ENCODE data around the gene E2F4. TPM values are rescaled to one million over a fixed set of nuclear protein-coding genes. Genes with fewer than 3 reads are reported as not detected.

E2F4 gene
- total and polyA plus RNA-seq, 2 of the 13 experiments (the other 11 are each of a cell fraction or from before 2014, with no cell fraction given) = 84.8 to 91.2 TPM

GRCh38 chr16:67238806-67239470 is 47.0 kb downstream of the E2F4 start:
- TF ChIP-seq ZNF773 (CRISPR knock-in tag; IDR thresholded peaks at IDR 0.05; ENCODE audit: borderline replicate concordance) = no peak
- no peak for TF ChIP-seq CCAR2 (optimal IDR thresholded peaks at IDR 0.05; ENCODE audit: low read depth, low read length)
- no peak for TF ChIP-seq ZNF546 (CRISPR knock-in tag; conservative IDR thresholded peaks at IDR 0.05)
- TF ChIP-seq PCBP1 (IDR thresholded peaks at IDR 0.05; ENCODE audit: borderline replicate concordance, low read depth, low read length) = no peak
- no peak for TF ChIP-seq KDM1A (CRISPR knock-in tag; IDR thresholded peaks at IDR 0.05)
- no peak for TF ChIP-seq DNMT3B (CRISPR knock-in tag; conservative IDR thresholded peaks at IDR 0.05)
- TF ChIP-seq, protein P1, sequence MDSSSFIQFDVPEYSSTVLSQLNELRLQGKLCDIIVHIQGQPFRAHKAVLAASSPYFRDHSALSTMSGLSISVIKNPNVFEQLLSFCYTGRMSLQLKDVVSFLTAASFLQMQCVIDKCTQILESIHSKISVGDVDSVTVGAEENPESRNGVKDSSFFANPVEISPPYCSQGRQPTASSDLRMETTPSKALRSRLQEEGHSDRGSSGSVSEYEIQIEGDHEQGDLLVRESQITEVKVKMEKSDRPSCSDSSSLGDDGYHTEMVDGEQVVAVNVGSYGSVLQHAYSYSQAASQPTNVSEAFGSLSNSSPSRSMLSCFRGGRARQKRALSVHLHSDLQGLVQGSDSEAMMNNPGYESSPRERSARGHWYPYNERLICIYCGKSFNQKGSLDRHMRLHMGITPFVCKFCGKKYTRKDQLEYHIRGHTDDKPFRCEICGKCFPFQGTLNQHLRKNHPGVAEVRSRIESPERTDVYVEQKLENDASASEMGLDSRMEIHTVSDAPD (CRISPR knock-in tag; IDR thresholded peaks at IDR 0.05) = no peak
- no peak for TF ChIP-seq ZBTB7A (CRISPR knock-in tag; IDR thresholded peaks at IDR 0.05)
- TF ChIP-seq ZNF639 (CRISPR knock-in tag; conservative IDR thresholded peaks at IDR 0.05) = no peak
- no peak for TF ChIP-seq CAMTA2 (CRISPR knock-in tag; IDR thresholded peaks at IDR 0.05; ENCODE audit: borderline replicate concordance)
- TF ChIP-seq MLLT10 (CRISPR knock-in tag; IDR thresholded peaks at IDR 0.05) = no peak
- TF ChIP-seq ZNF124 (CRISPR knock-in tag; IDR thresholded peaks at IDR 0.05) = no peak
- WGBS (ENCODE audit: low lambda C conversion rate) = 93% methylated on average over 8 of the region's 9 CpGs
- in situ Hi-C loops (cut with HindIII; ENCODE audit: extremely low pct_ligation_motif_present, low pct_unique_long_range_greater_than_20kb) = no loop called here

More at GRCh38 chr16:67238806-67239470, 47.0 kb downstream of the E2F4 start:
- POLR2A ChIA-PET = interaction anchor here (1.4 kb wide), 1 partner anchor 12 kb away, joined by 3 read pairs; the partner anchor contains the start of gene TMEM208
- H3K79me2 ChIP-seq (ENCODE audit: insufficient read depth, low read length) = no peaks in the 10 kb centered on the region
- CTCF ChIA-PET (ENCODE audit: low intra/inter-chr PET ratio, low total read pairs) = no interaction called here
- no peaks in the 10 kb centered on the region for H3K9me3 ChIP-seq (ENCODE audit: low read length)
- H3K4me1 ChIP-seq (ENCODE audit: insufficient read depth, low read length) = peaks cover 21% of the 10 kb centered on the region
- no peak overlapping the region for H3K4me2 ChIP-seq (ENCODE audit: low read depth, low read length)
- no peak overlapping the region for H3K9ac ChIP-seq (ENCODE audit: insufficient read depth, low read depth, low read length)
- no peak overlapping the region for H3K27ac ChIP-seq (ENCODE audit: extremely low read length, insufficient read depth, low read length)
- peaks cover 27 to 45% of the 10 kb centered on the region in 2 experiments for H3K36me3 ChIP-seq (replicated peaks in 1 of 2; ENCODE audit: control insufficient read depth in 1 of 2, insufficient read depth in 2 of 2, low read length in 2 of 2)
- no peak for ATAC-seq
- H4K20me1 ChIP-seq (ENCODE audit: insufficient read depth, low read length) = no peaks in the 10 kb centered on the region
- no peak overlapping the region for H2AFZ ChIP-seq (ENCODE audit: low read length)
- intact Hi-C loops (cut with micrococcal nuclease; ENCODE audit: unreplicated experiment) = no loop called here
- H3K27me3 ChIP-seq (ENCODE audit: control insufficient read depth in 1 of 2, insufficient read depth in 2 of 2, low read length in 2 of 2) = no peaks in the 10 kb centered on the region
- BruUV-seq (replicated peaks) = no TSS peak
- no peak for DNase-seq (ENCODE audit: low spot score)
- no peak overlapping the region for H3K4me3 ChIP-seq (replicated peaks in 1 of 3; ENCODE audit: insufficient read depth in 1 of 3, low read depth in 2 of 3, low read length in 3 of 3)
- FAIRE-seq = no peak
